GM12892 (cell line): ENCODE results near the gene LNPEP.

Source experiments
- DNase-seq: peaks from one replicate; pipeline ENCODE4 v3.0.0; 2011; ENCODE audit not compliant: insufficient read length
- FAIRE-seq: peaks from 2 replicates; lab custom pipeline; 2011; peaks lifted over from hg19 to GRCh38; lab: Jason Lieb, UNC
- POLR2A ChIP-seq: IDR thresholded peaks from 2 replicates; pipeline ENCODE4 v1.6.1; 2011; ENCODE audit warnings: low read depth, low read length, control low read depth
- POLR2AphosphoS5 ChIP-seq: IDR thresholded peaks from 2 replicates; pipeline ENCODE4 v1.6.1; 2011; ENCODE audit warnings: low read depth, low read length, control low read depth
- TAF1 ChIP-seq: IDR thresholded peaks from 2 replicates; pipeline ENCODE4 v1.6.1; 2011; ENCODE audit warnings: low read depth, mild to moderate bottlenecking, control low read depth, low read length, borderline replicate concordance

The LNPEP gene

DNA sequence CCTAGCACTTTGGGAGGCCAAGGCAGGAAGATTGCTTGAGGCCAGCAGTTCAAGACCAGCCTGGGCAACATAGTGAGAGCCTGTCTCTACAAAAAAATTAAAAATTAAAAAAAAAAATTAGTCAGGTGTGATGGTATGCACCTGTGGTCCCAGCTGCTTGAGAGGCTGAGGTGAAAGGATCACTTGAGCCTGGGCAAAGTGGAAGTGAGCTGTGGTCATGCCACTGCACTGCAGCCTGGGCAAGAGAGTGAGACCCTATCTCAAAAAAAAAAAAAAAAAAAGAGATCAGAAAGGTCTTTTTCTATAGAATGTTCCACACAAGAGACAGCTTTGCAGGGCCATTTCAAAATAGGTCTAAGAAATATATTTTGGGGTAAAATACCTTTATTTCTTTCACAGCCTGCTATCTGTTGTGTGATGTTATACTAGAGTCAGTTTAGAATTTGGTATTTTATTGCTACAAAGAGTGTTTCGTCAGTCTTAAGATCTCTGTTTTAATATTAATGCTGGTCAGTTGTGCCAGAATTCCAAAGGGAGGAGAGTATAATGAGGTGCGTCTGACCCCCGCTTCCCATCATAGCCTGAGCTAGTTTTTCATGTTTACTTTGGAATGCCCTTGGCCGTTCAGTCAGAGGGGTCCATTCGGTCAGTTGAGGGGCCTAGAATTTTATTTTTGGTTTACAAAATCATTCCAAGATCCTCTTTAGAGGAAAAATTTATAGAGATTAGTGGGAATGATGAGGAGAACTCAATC, 9.4 kb downstream of the LNPEP start:
- TF ChIP-seq TAF1 = no peak
- no peak for TF ChIP-seq POLR2A
- no peak for TF ChIP-seq POLR2AphosphoS5
- FAIRE-seq = no peak
- no peak for DNase-seq

DNA sequence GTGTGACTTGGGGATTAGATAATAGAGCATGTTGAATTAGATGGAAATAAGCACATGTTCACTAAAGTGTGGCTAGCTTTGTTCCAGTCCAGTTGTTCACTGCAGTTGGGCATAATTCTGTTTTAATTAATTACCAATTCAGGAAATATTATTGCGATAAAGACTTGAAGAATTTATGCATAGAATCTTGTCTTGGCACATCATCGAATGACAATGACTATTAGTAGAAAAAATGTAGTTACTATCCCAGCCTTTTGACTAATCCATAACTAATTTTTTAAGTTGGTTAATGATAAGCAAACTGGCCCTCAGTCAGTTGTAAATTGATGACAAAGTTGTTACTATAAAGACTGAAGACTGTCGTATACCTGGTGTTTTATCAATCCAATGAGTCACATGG, 10.5 kb downstream of the LNPEP start:
- no peak for FAIRE-seq
- no peak for DNase-seq
- no peak for TF ChIP-seq POLR2A
- no peak for TF ChIP-seq POLR2AphosphoS5
- TF ChIP-seq TAF1 = no peak

DNA sequence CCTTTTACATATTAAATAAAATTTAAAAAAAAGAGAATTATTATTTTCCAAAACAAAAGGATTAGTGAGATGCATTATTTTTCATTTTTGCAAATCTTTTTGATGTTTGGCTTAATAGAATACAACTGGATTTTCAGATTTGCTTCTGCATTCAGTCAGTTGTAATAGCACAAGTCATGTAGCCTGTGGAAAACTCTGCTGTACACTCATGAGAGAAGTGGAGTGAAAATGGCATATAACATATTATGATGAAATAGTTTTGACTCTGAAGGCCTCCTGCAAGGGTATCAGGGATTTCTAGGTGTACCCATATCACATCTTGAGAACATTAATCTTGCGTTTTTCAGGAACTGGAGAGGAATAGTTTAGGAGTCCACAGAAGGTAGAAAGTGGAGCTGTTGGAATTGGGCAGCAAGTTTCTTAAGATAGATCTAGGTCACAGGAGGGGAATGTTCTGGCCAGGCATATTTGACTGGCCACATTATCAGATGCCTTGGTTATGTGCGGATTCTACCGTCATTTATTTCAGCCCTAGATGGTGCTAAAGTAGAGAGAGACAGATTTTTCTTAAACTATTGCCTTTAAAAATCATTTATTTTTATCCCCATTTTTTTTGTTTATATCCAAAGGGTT, 16.4 kb downstream of the LNPEP start:
- no peak for DNase-seq
- FAIRE-seq = no peak
- TF ChIP-seq POLR2A (no peak), TAF1 (no peak), POLR2AphosphoS5 (no peak)

DNA sequence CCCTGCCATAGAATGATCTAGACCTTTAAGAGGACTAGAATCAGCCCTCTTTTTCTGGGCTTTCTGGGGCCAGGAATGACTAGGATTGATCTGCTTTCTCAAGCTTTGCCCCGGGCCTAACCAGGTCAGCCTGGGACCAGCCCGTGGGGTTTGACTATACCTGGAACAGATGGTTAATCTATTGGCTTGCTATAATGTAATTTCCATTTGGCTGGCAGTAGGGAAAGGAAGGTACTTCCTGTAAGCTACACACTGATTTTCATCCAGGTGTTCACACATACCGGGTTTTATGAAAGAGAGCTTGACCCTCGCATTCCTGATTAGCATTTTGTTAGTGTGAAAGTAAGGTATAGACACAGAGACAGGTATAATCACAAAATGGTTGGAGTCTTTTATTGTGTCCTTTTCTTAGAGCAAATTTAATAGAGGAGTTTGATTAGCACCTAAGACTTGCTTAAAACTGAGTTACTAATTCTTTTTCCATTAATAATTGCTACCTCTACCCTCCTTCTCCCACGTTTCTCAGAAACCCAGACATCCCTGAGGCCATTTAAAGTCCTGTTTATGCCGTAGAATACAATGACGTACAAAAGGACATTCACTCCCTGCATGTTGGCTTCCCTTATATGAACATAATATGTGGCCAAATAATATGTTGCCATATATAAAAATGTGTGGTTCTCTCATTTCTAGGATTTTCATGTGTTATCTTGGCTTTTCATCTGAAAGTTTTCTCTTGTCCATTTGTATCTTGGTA, 17.3 kb downstream of the LNPEP start:
- DNase-seq (no peak), FAIRE-seq (no peak)
- TF ChIP-seq POLR2AphosphoS5 (no peak), POLR2A (no peak), TAF1 (no peak)

DNA sequence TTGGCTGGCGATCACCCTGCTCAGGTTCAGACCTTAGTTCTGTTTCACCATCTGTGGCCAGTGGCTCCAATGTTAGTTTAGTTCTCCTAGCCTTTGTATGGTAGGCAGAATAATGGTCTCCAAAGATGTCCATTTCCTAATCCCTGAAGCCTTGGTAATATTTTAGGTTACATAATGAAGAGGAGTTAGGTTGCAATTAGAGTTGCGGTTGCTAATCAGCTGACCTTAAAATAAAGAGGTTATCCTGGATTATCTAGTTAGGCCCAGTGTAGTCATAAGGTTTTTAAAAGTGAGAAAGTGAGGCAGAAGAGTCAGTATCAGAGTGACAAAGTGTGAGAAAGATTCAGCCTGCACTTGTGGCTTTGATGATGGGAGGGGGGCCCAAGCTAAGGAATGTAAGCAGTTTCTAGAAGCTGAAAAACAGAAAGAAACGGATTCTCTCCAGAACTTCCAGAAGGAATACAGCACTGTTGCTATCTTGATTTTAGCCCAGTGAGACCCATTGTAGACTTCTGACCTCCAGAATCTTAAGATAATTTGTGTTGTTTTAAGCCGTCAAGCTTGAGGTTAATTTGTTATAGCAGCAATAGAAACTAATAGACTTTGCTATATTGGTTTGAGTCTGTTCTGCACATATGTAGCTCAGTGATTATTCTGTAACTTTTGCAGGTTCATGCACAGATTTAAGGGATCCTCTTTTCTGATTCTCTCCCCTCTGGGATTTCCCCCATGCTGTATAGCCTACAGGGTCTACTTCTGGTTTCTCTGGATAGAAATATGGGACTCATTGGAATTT, 21.6 kb downstream of the LNPEP start:
- TF ChIP-seq POLR2A (no peak), TAF1 (no peak), POLR2AphosphoS5 (no peak)
- FAIRE-seq (no peak), DNase-seq (no peak)

DNA sequence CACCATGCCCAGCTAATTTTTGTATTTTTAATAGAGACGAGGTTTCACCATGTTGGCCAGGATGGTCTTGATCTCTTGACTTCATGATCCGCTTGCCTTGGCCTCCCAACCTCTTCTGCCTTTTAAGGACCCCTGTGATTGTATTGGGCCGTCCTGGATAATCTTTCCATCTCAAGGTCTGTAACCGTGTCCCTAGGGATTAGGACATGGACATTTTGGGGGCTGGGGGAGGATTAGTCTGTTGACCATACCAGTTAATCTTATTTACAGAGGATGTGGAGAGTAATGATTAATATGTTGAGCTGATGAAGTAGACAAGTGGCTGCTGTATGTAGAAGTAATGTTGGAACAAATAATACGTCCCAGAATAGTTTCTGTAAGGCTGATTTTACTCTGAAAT, 23.1 kb downstream of the LNPEP start:
- no peak for TF ChIP-seq POLR2A
- no peak for TF ChIP-seq POLR2AphosphoS5
- TF ChIP-seq TAF1 = no peak
- DNase-seq = no peak
- FAIRE-seq = no peak

DNA sequence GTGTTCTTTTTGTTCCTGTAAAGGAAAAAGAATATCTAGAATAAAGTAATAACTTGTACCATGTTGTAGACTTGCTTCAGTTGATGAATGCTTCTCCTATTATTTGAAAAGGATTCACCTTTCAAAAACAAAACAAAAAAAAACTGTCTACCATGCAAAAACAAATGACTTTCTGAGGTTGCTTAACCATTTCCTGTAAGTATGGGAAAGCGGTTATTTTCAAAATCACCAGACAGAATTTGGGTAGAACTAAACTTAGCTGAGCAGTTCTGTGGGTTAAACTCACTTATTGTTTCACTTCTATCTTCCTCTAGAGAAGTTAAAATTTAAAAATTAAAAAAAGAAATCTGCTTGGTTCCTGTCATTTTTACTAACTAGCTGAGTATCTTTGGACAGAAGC, 25.2 kb downstream of the LNPEP start:
- DNase-seq (no peak), FAIRE-seq (peak; percentile 70)
- TF ChIP-seq TAF1 = no peak
- no peak for TF ChIP-seq POLR2A
- no peak for TF ChIP-seq POLR2AphosphoS5

DNA sequence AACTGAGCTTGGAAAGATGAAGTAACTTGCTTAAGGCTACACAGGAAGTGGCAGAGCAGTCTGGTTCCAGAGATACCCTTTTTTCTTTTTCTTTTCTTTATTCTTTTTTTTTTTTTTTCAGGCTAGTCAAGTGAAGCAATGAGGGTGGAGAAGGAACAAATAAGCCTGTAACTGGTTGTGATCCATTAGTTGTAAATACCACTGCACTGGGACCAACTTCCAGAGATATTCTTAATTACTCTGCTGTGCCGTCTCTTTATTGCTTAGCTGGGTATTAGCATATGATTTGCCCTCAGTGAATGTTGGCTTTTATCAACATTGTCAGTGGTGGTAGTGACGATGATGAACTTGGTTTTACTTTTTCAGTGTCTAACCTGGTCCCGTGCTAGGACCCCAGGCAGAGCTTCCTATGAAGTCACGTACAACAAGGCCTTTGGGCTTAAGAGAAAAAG, 26.7 kb downstream of the LNPEP start:
- TF ChIP-seq POLR2AphosphoS5 = no peak
- DNase-seq (no peak), FAIRE-seq (peak; percentile 64)

DNA sequence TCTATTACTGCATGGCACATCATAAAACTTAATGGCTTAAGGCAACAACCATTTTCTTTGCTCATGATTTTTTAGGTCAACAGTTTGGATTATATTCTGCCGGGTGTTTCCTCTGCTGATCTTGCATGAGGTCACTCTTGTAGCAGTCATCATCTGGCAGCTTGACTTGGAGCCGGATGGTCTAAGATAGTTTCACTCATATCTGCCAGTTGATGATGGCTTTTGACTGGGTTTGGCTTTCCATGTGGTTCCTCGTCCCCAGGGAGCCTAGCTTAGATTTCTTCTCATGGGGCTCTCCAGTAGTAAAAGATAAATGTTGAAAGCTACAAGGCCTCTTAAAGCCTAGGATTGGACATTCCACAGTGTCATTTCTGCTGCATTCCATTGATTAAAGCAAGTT, 27.4 kb downstream of the LNPEP start:
- no peak for DNase-seq
- TF ChIP-seq POLR2AphosphoS5 (no peak), TAF1 (no peak), POLR2A (no peak)
- FAIRE-seq = no peak

DNA sequence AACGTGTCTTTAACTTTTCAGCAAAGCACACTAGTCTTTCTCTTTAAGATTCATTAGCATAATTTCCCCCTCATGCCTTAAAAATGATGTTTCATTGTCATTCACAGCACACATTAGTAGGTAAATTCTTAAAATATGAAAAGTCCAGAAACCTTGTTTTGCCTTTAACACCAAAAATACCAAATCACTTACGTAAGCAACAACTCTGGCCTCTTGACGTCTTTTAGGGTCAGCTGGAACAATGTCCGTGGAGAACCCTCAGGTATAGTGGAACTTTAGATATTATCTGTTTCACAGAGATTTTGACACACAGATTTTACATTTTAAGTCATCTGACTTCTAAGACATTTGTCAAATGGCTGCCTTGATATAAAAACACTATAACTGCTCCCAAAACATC, 30.9 kb downstream of the LNPEP start:
- TF ChIP-seq TAF1 (no peak), POLR2A (no peak), POLR2AphosphoS5 (no peak)
- no peak for FAIRE-seq
- no peak for DNase-seq

DNA sequence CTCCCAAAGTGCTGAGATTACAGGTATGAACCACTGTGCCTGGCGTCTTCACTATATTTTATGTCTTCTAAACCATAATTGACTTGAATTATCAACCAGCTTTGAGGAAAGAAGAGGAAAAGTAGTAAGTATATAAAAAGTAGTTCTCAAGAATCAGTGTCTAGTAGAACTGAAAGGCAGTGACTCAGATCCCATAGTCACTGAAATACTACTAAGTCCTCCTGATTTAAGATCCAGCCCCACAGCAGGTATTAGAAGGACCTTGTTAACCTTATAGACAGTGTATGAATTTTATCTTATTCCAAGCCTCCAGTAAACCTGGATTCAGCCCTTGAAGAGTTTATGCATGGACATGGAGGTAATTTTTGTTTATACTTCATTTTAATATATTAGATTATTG, 31.5 kb downstream of the LNPEP start:
- no peak for FAIRE-seq
- TF ChIP-seq TAF1 (no peak), POLR2AphosphoS5 (no peak), POLR2A (no peak)
- DNase-seq = no peak
